ENCODE results near the gene KRTAP10-4.

- TF ChIP-seq FOSL2 (IDR thresholded peaks at IDR 0.05) (no peak), FOSL2 (CRISPR knock-in tag; IDR thresholded peaks at IDR 0.05) (no peak), CTCF (IDR thresholded peaks at IDR 0.05) (no peak), POLR2A (IDR thresholded peaks at IDR 0.05; ENCODE audit: low read length) (no peak), EP300 (IDR thresholded peaks at IDR 0.05) (no peak), MAFK (IDR thresholded peaks at IDR 0.05; ENCODE audit: partially characterized antibody) (no peak), ELK1 (IDR thresholded peaks at IDR 0.05; ENCODE audit: low read depth, low read length) (no peak), SMC3 (IDR thresholded peaks at IDR 0.05) (no peak)
Measured at GRCh38 chr21:44603109-44603875, 29.8 kb downstream of the KRTAP10-4 start.

All from A549 (cell line).